NCI-H2107 (cell line): ENCODE data around the gene SLC10A7.

Experiments used
- DNase-seq: peaks from one replicate; lab custom pipeline; 2025; lab: John Stamatoyannopoulos, UW

Gene SLC10A7

GRCh38 chr4:146349306-146349705, 172.4 kb downstream of the SLC10A7 start:
- DNase-seq = no peak

DNA sequence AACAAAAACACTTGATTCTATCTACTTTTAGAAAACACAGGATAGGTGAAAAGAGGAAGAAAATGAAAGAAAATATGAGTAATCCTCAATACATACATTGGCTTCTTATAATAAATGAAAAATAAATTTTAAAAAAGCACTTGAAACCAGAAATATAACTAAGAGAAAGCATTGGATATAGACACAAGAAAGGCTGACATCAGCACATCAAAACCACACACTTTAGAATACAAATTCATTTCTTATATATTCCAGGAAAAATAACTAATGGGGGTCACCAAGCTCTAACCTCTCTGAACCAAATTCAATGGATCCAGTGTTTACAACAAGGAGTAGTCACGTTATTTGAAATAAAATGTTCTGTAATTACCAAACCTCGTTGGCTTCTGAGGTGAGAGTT, 173.9 kb downstream of the SLC10A7 start:
- no peak for DNase-seq

DNA sequence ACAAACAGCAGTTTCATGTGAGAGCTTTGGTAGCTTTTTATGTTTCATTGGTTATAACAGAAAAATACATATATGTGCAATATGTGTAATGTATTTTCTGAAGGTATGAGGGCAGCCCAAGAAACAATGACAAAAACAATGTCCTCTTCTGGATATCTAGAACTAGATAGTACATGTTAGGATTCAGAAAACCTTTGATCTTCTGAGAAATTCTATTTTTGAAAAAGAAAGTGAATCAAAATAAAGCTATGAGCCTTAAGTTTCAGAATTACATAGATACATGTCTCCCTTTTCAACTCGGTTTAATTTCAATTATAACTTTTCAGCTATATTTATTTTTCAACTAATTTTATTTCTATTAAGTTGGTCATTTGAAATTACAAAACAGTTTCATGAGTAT, 175.5 kb downstream of the SLC10A7 start:
- no peak for DNase-seq

- DNase-seq = no peak
These were observed 178.0 kb downstream of the SLC10A7 start for GRCh38 chr4:146343776-146344175.

GRCh38 chr4:146343199-146343598, 178.5 kb downstream of the SLC10A7 start:
- DNase-seq = no peak

GRCh38 chr4:146342600-146343192, 179.0 kb downstream of the SLC10A7 start:
- DNase-seq = no peak

DNA sequence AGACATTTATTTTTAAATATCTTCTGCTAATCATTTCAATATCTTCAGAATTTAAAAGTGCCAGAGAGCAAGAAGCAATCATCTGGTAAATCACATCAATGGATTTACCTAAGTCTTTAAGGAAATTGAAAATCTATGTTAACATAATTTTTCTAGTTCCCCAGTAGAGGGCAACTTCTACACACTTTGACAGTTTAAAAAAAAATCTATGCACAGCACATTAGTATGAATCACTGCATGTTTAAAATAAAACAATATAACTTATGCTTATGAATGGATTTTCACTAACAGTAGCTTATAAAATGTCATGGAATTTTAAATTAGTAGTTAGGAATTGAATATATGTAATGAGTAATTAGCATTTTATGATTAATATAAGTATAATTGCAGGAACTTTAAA, 180.9 kb downstream of the SLC10A7 start:
- no peak for DNase-seq

GRCh38 chr4:146338512-146338911, 183.2 kb downstream of the SLC10A7 start:
- no peak for DNase-seq

- no peak for DNase-seq
These were observed 185.3 kb downstream of the SLC10A7 start for GRCh38 chr4:146336410-146336807.

DNA sequence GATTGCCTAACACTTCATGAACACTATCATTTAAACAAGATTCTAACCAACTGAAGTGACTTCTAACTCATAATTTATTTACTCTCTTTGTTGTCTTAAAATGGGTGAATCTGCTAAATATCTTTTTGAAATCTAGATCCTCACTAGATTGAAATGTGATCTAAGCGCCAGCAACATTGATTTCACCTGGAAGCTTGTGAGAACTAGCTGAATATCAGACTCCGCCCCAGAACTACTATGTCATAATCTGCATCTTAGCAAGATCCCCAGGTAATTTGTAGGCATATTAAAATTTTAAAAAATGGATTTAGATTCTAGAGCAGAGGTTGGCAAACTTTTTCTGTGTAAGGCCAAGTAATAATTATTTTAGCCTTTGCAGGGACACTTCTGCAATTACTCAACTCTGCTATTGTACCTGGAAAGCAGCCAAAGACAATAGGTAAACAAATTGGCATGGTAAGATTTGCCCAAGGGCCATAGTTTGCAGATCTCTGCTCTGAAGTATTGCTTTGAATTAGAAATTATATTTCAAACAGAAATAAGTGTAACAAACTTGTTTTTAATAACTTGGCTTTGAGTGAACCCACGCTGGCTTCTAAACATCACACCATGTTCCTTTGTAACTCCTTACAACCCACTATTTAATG, 185.9 kb downstream of the SLC10A7 start:
- no peak for DNase-seq

- no peak for DNase-seq
These were observed 186.8 kb downstream of the SLC10A7 start for GRCh38 chr4:146334862-146335449.

DNA sequence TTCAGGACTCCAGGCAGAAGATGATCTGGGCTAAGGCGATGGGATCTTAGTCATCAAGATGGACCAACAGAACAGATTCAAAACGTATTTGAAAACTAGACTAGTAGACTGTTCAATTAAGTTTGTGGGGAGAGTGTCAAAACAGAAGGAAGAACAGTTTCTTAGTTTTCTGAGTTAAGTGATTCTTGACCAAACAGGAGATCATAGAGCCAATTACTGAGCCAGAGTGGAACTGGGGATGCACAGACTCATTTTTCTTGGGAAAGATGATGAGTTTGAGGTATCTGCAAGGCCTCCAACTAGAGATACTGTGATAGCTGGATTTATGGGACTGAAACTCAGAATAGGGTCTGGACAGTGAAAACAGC, 187.9 kb downstream of the SLC10A7 start:
- DNase-seq = no peak

DNA sequence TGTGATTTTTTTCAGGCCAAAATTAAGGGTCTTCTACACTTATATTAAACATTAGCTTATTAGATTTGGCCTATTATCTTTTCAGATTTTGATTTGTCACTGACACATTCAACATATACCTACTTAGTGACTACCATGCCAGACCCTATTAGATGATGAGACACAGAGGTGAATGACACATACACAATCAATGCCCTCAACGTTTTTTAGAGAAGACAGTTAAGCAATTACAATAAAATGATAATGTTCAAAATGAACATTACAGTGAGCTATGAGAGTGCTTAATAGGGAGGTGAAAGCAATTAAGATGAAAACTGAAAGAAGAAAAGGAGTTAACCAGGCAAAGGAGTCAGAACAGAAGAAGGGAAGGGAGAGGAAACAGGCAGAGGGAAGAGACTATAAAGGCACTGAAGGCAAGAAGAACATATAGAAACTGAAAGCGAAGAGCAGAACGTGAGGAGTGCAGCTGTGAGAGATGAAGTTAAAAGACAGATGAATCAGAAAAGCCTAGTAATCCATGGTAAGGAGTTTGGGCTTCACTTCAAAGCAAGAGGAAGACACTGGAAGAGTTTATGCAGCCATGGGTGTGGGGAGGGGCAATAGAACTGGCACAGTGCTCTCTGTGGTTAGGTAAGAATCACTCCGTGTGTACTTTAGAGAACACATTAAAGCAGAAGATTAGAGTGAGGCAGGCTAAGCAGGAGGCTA, 188.4 kb downstream of the SLC10A7 start:
- DNase-seq = no peak

GRCh38 chr4:146330392-146330791, 191.3 kb downstream of the SLC10A7 start:
- no peak for DNase-seq

DNA sequence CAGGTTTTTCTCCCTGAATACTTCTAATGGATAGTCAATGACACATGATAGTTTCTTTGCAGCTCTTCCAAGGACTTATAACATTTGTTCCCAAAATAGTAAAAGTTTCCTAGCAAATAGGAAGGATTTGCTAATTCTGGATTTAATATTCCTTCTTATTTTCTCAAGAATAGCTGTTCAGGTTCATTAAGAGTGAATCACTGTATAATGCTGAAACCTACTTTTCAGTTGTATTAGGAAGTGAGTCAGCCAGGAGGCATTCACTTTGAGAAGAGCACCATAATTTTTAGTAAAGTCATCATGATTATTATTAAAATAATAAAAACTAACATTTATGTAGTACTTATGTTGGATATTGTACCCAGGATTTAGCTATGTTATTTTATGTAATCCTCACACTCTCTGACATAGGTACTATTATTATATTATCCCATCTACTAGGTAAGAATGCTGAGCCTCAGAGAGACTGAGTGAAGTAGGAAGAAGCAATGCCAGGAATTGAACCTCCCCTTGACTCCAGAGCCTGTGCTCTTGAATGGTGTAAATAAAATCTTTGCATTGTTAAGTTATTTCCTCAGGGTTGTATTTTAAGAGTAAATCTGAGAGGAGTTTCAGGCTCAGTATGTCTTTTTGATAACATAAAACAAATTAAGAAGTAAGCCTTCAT, 192.6 kb downstream of the SLC10A7 start:
- no peak for DNase-seq

DNA sequence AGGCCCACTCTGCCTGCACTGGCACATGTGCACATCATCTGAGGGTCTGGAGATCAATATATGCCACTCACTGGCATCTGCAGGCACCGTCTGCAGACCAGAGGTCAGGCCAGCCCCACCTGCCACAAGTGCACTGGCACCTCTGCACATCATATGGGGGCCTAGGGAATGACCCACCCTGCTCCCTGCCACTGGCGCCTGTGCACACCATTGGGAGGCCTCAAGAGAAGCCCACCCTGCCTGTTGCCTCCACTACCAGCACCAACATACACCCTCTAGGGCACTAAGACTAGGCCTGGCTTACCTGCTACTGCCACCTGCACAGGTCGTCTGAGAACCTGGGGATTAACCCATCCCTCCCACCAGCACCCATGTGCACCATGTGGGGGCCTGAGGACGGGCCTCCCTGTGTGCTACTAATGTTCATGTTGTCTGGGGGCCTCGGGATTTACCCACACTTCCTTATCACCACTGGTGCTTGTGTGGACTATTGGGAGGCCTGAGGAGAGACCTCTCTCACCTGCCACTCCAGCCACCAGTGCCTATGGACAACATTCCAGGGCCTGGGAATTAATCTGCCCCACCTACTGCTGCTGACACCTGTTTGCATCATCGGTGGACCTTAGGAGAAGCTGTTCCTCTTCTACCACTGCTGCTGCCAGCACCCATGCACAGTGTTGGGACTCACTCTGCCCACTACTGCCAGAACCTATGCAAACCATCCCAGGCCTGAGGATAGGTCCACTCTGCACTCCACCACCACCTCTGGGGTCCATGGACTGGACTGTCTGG, 193.7 kb downstream of the SLC10A7 start:
- no peak for DNase-seq

- DNase-seq = no peak
These were observed 202.8 kb downstream of the SLC10A7 start for GRCh38 chr4:146318894-146319293.

DNA sequence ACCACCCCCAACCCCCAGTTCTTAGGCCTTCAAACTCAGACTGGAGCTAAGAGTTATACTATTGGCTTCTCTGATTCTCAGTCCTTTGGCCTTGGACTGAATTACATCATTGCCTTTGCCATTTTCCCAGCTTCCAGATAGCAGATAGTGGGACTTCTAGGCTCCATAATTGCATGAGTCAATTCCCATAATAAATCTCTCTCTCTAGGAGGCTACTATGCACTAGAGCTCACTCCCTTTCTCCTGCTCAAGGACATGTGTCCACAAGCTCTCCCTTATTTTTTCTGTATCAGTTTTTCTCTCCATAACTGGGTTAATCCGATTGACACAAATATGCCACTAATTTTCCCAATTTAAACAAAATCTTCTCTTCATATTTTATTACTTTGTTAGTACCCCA, 204.0 kb downstream of the SLC10A7 start:
- DNase-seq = no peak

GRCh38 chr4:146315184-146315583, 206.6 kb downstream of the SLC10A7 start:
- no peak for DNase-seq

GRCh38 chr4:146311238-146311970, 210.3 kb downstream of the SLC10A7 start:
- no peak for DNase-seq
